T-helper 1 cell treated with Interleukin-12 subunit alpha and Interleukin-12 subunit beta and Interleukin-4 antibody, amounts not matched to agents 30 ng/mL and 1 ng/mL, for 36 hours (primary cell): ENCODE results near the gene MASP2. TPM values are rescaled to one million over a fixed set of nuclear protein-coding genes. Genes with fewer than 3 reads are reported as not detected.
"Not testable (repeated sequence)": the region's sequence is repeated elsewhere in the genome, so short reads cannot be mapped to it uniquely, and the experiment has no call there.

Experiments
- intact Hi-C: fragments of 100-400 bp; cut with micrococcal nuclease; formaldehyde crosslinking; loops from one replicate; pipeline ENCODE4 v1.15.1; 2024
- total RNA-seq: library from RNA; stranded (reverse); gene quantifications from 2 replicates; pipeline ENCODE4 v1.2.3, GENCODE V29; 2022

The MASP2 gene
- total RNA-seq, 1 donor from 2014 or later, result 0.12 TPM

- intact Hi-C loops, result not testable (repeated sequence)
Measured at GRCh38 chr1:10992004-10992403, 55.0 kb downstream of the MASP2 start.

- intact Hi-C loops, result no loop called here
Measured at GRCh38 chr1:10990828-10991227, 56.2 kb downstream of the MASP2 start.

DNA sequence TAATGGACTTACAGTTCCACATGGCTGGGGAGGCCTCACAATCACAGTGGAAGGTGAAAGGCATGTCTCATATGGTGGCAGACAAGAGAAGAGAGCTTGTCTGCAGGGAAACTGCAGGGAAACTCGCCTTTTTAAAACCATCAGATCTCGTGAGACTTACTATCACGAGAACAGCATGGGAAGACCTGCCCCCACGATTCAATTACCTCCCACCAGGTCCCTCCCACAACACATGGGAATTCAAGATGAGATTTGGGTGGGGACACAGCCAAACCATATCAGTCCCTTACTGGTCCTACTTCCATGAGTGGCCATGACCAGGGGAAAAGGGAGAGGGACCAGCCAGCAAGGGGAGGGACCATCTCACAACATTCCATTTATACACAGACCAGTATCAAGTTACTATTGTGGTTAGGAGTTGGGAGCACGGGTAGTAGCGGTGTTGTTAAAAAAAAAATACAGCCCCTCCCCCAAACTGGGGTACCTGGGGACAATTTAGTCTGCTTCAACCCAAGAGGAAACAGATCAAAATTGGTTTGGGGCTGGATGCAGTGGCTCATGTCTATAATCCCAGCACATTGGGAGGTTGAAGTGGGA is 57.0 kb downstream of the MASP2 start:
- intact Hi-C loops, result not testable (repeated sequence)

- intact Hi-C loops, result no loop called here
Measured at GRCh38 chr1:10989095-10989494, 57.9 kb downstream of the MASP2 start.

DNA sequence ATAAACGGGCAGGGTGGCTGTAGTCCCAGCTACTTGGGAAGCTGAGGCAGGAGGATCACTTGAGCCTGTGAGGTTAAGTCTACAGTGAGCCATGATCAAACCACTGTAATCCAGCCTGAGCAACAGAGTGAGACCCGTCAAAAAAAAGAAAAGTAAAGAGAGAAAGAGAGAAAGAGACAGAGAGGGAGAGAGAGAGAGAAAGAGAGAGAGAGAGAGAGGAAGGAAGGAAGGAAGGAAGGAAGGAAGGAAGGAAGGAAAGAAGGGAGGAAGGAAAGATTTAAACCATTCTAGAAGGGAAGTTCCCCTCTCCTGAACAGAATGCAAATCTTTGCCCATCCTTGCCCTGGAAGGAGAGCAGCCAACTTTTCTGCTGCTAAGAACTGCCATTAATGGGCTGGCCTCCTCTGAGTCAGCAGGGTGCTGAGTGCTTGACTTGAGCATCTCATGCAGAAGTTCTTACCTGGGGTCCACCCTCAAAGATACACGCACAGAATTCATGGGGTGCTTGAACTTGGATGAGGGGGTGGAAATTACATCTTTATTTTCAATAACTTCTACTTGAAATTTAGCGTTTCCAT is 59.1 kb downstream of the MASP2 start:
- intact Hi-C loops, result no loop called here

DNA sequence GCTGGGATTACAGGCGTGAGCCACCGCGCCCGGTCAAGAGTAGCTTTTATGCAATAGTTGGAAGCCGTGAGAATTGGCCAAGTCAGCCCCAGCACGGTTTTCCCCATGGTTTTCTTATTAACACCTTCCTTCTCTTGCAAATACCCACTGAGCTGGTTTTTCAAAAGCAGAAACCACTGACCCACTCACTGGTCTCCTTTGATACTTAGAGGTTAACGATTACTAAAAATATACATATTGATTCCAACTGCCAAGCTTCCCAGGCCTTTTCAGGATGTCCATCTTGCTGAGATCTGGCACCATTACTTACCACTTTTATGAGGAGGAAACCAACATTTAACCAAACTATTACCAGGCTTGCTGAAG is 60.5 kb downstream of the MASP2 start:
- intact Hi-C loops, result no loop called here

- intact Hi-C loops, result no loop called here
Measured at GRCh38 chr1:10980841-10981727, 66.0 kb downstream of the MASP2 start.

DNA sequence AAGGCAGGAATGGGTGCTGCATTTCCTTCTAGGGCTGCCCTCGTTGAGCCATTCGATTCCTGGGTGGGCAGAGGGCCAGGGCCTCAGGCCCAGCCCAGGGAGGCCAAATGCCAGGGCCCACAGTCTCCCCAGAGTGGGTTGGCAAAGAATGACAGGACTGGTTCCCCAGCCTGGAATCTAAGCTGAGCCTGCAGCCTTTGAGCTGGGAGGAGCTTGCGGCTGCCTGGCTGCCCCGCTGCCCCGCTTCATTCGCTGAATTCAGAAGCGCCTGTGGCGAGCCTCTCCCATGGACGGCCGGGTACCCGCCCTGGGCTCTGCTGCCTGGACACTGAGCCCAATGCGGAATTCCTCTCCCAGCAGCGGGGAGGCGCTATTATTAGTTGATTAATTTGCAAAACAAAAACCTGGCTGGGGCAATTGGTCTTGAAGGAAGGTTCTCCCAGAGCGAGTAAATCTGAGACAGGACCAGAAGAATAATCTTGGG is 66.9 kb downstream of the MASP2 start:
- intact Hi-C loops, result no loop called here

- intact Hi-C loops, result no loop called here
Measured at GRCh38 chr1:10979483-10979920, 67.5 kb downstream of the MASP2 start.

- intact Hi-C loops, result no loop called here
Measured at GRCh38 chr1:10978719-10979118, 68.3 kb downstream of the MASP2 start.

Other genes starting within 250 kb of the MASP2 start
- gene TARDBP, start 34.6 kb downstream of the MASP2 start, total RNA-seq, result 159 and 171 TPM in 2 replicates
- gene SRM, start 12.8 kb upstream of the MASP2 start, total RNA-seq, result 124 and 129 TPM in 2 replicates
- gene EXOSC10, start 52.6 kb upstream of the MASP2 start, total RNA-seq, result 77.4 and 86.2 TPM in 2 replicates
- gene ANGPTL7, start 142.1 kb upstream of the MASP2 start, total RNA-seq, result not detected in 2 replicates
- 52.8 and 53.2 TPM in 2 replicates for gene MTOR, start 215.3 kb upstream of the MASP2 start, total RNA-seq
- gene UBIAD1, start 226.0 kb upstream of the MASP2 start, total RNA-seq, result 27.5 and 28.6 TPM in 2 replicates